GM12874 (cell line): Measurements from ENCODE around the gene P4HB.

ENCODE experiments used
- CTCF ChIP-seq: IDR thresholded peaks from 2 replicates; pipeline ENCODE4 v1.5.1; 2011; ENCODE audit warnings: low read depth, mild to moderate bottlenecking, control low read depth, low read length, moderate library complexity; ENCODE audit not compliant: insufficient read depth

Gene P4HB

GRCh38 chr17:81840826-81841778 is 19.2 kb downstream of the P4HB start:
- no peak for TF ChIP-seq CTCF

GRCh38 chr17:81839301-81839700 is 21.0 kb downstream of the P4HB start:
- TF ChIP-seq CTCF, result no peak

DNA sequence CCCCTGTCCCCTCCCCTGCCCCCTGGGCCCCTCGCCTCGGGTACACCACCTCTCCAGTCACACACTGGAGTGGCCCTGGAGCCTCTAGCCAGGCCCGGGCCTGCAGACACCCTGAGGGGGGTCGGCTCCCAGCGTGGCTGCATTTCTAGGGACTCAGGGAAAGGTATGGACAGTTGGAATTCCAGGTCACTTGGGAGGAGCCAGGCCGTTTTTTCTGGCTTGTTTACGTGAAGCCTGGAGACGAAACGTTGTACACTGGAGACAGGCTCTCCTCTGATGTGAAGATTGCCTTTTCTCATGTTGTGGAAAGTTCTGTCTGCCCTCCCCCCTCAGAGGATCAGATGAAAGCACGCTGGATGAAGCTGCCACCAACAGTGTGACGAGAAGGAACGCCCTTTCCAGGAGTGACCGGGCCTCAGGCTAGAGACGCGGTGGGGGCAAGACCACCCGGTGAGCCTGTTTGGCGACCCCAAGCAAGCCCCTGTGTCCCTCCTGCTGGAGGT is 21.5 kb downstream of the P4HB start:
- no peak for TF ChIP-seq CTCF

DNA sequence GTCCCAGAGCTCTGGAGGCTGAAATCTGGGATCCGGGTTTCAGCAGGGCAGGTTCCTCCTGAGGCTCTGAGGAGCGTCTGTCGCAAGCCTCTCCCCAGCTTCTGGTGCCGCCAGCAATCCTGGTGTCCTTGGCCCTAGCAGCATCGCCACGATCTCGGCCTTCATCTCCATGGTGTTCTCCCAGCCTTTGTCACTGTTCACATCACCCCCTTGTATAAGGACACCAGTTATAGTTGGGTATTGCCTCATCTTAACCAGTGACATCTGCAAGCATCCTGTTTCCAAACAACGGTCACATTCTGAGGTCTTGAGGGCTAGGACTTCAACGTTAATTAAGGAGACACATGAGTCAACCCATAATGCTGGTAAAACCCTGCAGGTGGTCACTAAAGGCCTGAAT is 22.7 kb downstream of the P4HB start:
- no peak for TF ChIP-seq CTCF

DNA sequence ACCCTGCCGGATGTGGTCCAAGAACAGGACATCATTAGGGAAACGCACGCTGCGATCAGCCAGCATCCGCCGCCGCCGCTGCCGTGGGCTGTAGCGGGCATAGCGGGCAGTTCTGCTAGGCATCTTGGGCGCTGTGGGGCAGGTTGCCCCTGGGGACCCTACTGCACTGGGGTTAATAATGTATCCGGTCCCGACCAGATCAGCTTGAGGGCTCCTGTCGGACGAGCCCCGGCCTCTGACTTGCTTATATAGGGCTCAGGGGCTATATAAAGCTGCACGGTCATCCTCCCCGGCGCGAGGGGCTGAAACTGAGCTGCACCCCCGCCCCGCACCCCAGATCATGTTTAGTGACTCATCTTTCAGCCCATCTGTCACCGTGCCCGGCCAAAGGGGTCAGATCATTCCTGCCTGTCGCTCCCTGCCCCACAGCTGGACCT is 25.5 kb downstream of the P4HB start, which contains the start of gene PPP1R27:
TSS of gene PPP1R27 (minus strand) at position 220 of the 437 bp plus-strand sequence. CDS start at position 123, 97 bp downstream.
- TF ChIP-seq CTCF, result no peak

- no peak for TF ChIP-seq CTCF
Observed at GRCh38 chr17:81833921-81834830, 26.2 kb downstream of the P4HB start.
